ENCODE measurements around the gene HDGFL2. TPM values are rescaled to one million over a fixed set of nuclear protein-coding genes. Genes with fewer than 3 reads are reported as not detected.
"Not testable (repeated sequence)": the region's sequence is repeated elsewhere in the genome, so short reads cannot be mapped to it uniquely, and the experiment has no call there.

Gene HDGFL2
- total and polyA plus RNA-seq, 2 of the 8 experiments (the other 6 are each of a cell fraction or from before 2014, with no cell fraction given), result 31.1 to 106 TPM

GRCh38 chr19:4541806-4542145 lies 69.7 kb downstream of the HDGFL2 start:
- H4K8ac ChIP-seq (ENCODE audit: extremely low read depth, insufficient read depth, low read length); H3K79me1 ChIP-seq (ENCODE audit: low read depth, low read length); DNase-seq (ENCODE audit: low read depth in 1 of 2, low spot score in 2 of 2); H3K9ac ChIP-seq (replicated peaks in 1 of 4; ENCODE audit: extremely low read depth in 1 of 4, low read depth in 3 of 4, low read length in 3 of 4); H2BK20ac ChIP-seq (ENCODE audit: low read length); H2BK120ac ChIP-seq (replicated peaks; ENCODE audit: low read depth, low read length); H2BK5ac ChIP-seq (ENCODE audit: low read depth, low read length); H3K4me2 ChIP-seq (ENCODE audit: insufficient read depth in 1 of 2, low read depth in 2 of 2, low read length in 2 of 2); H3K23ac ChIP-seq (ENCODE audit: insufficient read length); H2BK15ac ChIP-seq (ENCODE audit: low read length); FAIRE-seq; H3K79me2 ChIP-seq (ENCODE audit: control insufficient read depth in 1 of 2, insufficient read depth in 2 of 2, low read length in 2 of 2); H3K23me2 ChIP-seq (ENCODE audit: low read depth, low read length); H4K5ac ChIP-seq (ENCODE audit: insufficient read length, low read depth, low read length); H2AFZ ChIP-seq (ENCODE audit: low read length); H3K27ac ChIP-seq (ENCODE audit: low read depth, low read length); H4K91ac ChIP-seq (replicated peaks; ENCODE audit: insufficient read length, low read length); H3K14ac ChIP-seq (ENCODE audit: insufficient read length); H3K36me3 ChIP-seq (ENCODE audit: control insufficient read depth in 2 of 4, insufficient read depth in 4 of 4, low read length in 3 of 4); H3K27me3 ChIP-seq (replicated peaks in 1 of 4; ENCODE audit: control insufficient read depth in 3 of 4, extremely low read depth in 1 of 4, insufficient read depth in 3 of 4, low read length in 3 of 4); H3K18ac ChIP-seq (ENCODE audit: extremely low read depth, low read length); H3K4me3 ChIP-seq (ENCODE audit: extremely low read depth in 1 of 4, insufficient read depth in 2 of 4, low read depth in 3 of 4, low read length in 4 of 4); H3K56ac ChIP-seq (replicated peaks; ENCODE audit: insufficient read length, low read depth, low read length); H2AK5ac ChIP-seq (ENCODE audit: low read depth, low read length); H3K4ac ChIP-seq (replicated peaks; ENCODE audit: insufficient read length, low read depth, low read length); H3K9me3 ChIP-seq (ENCODE audit: insufficient read depth in 2 of 2, low read depth in 1 of 2, low read length in 1 of 2); H2BK12ac ChIP-seq (ENCODE audit: low read depth, low read length); H4K20me1 ChIP-seq (replicated peaks in 1 of 2; ENCODE audit: control insufficient read depth in 1 of 2, insufficient read depth in 2 of 2, low read length in 2 of 2); H3K4me1 ChIP-seq (replicated peaks in 1 of 4; ENCODE audit: control insufficient read depth in 3 of 4, insufficient read depth in 4 of 4, low read length in 3 of 4): not testable (repeated sequence)
- ChIA-PET POLR2A (ENCODE audit: partially characterized antibody) (interaction anchor here (0.5 kb wide), 1 partner anchor 104 kb away, joined by 3 read pairs; no protein-coding TSS in a partner anchor), CTCF (ENCODE audit: partially characterized antibody) (interaction anchor here (0.7 to 11.6 kb wide), 7 partner anchors 8 to 107 kb away, joined by 3 to 174 read pairs (median 4); no protein-coding TSS in a partner anchor)
- WGBS, 2 experiments (ENCODE audit: extremely low coverage in 1 of 2, insufficient coverage in 1 of 2, insufficient read length in 1 of 2, insufficient replicate concordance in 2 of 2, low coverage in 1 of 2, low lambda C conversion rate in 2 of 2, missing lambda C conversion rate in 1 of 2), result 97% methylated on average over 11 of the region's 12 CpGs; no CpG with 5 or more reads in 1 of the 2 experiments
